Chondrocyte (in vitro differentiated cells): ENCODE measurements around the gene LENG9. TPM values are rescaled to one million over a fixed set of nuclear protein-coding genes. Genes with fewer than 3 reads are reported as not detected.

ENCODE experiments used
- DNase-seq: peaks from one replicate; pipeline ENCODE4 v3.0.0; 2021; ENCODE audit warnings: mixed read lengths, low spot score
- H3K27ac Mint-ChIP-seq: one replicate; pipeline ENCODE4 v1.8.0; 2021; ENCODE audit warnings: mild to moderate bottlenecking, moderate library complexity, mixed read lengths; ENCODE audit not compliant: unreplicated experiment
- H3K27me3 Mint-ChIP-seq: 2 replicates; pipeline ENCODE4 v1.8.0; 2021; ENCODE audit warnings: low read depth, mixed read lengths
- H3K36me3 Mint-ChIP-seq: 2 replicates; pipeline ENCODE4 v1.8.0; 2021; ENCODE audit warnings: low read depth, mixed read lengths
- H3K4me1 Mint-ChIP-seq: 2 replicates; pipeline ENCODE4 v1.8.0; 2021; ENCODE audit warnings: low read depth, mild to moderate bottlenecking, mixed read lengths
- H3K4me3 Mint-ChIP-seq: one replicate; pipeline ENCODE4 v1.8.0; 2021; ENCODE audit warnings: mild to moderate bottlenecking, moderate library complexity, mixed read lengths; ENCODE audit not compliant: unreplicated experiment
- H3K9me3 Mint-ChIP-seq: 2 replicates; pipeline ENCODE4 v1.8.0; 2021; ENCODE audit warnings: low read depth, mixed read lengths
- CTCF ChIP-seq: fragments of 200-600 bp; sonication (generic); IDR thresholded peaks from 2 replicates; pipeline ENCODE4 v1.5.0; 2021; ENCODE audit warnings: antibody characterized with exemption, mild to moderate bottlenecking, moderate library complexity
- total RNA-seq: library from RNA; stranded (reverse); gene quantifications from 3 replicates; pipeline ENCODE4 v1.2.1, GENCODE V29; 2021

LENG9 gene
- total RNA-seq, 1 donor from 2014 or later, result 13.2 TPM

GRCh38 chr19:54454781-54455675 lies 8.6 kb downstream of the LENG9 start:
- no peak overlapping the region for H3K4me3 Mint-ChIP-seq
- no peak overlapping the region for H3K27ac Mint-ChIP-seq
- no peak for TF ChIP-seq CTCF
- H3K36me3 Mint-ChIP-seq, result peaks cover 40% of the 10 kb centered on the region
- no peaks in the 10 kb centered on the region for H3K27me3 Mint-ChIP-seq
- peaks cover 37% of the 10 kb centered on the region for H3K4me1 Mint-ChIP-seq
- DNase-seq, result peak; percentile 90
- H3K9me3 Mint-ChIP-seq, result no peaks in the 10 kb centered on the region

GRCh38 chr19:54453921-54454780 lies 9.4 kb downstream of the LENG9 start:
- Mint-ChIP-seq H3K9me3 (no peaks in the 10 kb centered on the region), H3K4me1 (peaks cover 34% of the 10 kb centered on the region), H3K27me3 (no peaks in the 10 kb centered on the region), H3K27ac (no peak overlapping the region), H3K4me3 (no peak overlapping the region), H3K36me3 (peaks cover 38% of the 10 kb centered on the region)
- DNase-seq, result peak; percentile 58
- no peak for TF ChIP-seq CTCF

DNA sequence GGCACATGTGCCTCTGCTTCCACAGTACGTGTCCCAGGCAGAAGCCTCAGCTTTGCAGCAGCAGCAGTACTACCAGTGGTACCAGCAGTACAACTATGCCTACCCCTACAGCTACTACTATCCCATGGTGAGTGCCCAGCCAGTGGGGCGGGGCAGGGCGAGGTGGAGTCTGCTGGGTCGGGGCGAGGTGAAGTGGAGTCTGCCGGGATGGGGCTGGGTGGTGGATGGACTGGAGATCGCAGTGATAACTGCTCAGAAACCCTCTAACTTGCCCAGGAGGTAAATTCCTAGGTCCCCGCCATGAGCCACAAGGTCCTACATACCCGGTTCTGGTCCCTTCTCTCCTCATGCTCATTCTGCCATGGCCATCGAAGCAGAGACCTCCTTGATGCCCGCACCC lies 11.0 kb downstream of the LENG9 start:
- H3K4me3 Mint-ChIP-seq, result no peak overlapping the region

DNA sequence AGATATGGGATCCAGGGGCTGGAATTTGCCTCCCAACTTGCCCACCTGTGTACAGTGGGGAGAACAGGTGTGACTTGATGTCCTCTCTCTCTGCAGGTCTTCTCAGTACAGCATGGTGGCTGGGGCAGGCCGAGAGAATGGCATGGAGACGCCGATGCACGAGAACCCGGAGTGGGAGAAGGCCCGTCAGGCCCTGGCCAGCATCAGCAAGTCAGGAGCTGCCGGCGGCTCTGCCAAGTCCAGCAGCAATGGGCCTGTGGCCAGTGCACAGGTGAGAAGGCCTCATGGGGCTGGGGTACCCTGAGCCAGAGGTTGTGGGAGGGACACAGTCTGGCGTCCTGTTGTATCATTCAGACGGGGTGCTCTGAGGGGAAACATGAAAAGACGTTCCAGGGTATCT lies 11.6 kb downstream of the LENG9 start:
- H3K4me3 Mint-ChIP-seq, result no peak overlapping the region
- no peak overlapping the region for H3K27ac Mint-ChIP-seq
- H3K9me3 Mint-ChIP-seq, result no peaks in the 10 kb centered on the region
- no peak for TF ChIP-seq CTCF
- peak; percentile 84 for DNase-seq
- H3K36me3 Mint-ChIP-seq, result peaks cover 25% of the 10 kb centered on the region
- H3K4me1 Mint-ChIP-seq, result peaks cover 37% of the 10 kb centered on the region
- no peaks in the 10 kb centered on the region for H3K27me3 Mint-ChIP-seq

More for the DNA sequence above, 11.0 kb downstream of the LENG9 start:
- peak; percentile 75 for DNase-seq
- no peaks in the 10 kb centered on the region for H3K27me3 Mint-ChIP-seq
- TF ChIP-seq CTCF, result no peak
- H3K27ac Mint-ChIP-seq, result no peak overlapping the region
- H3K4me1 Mint-ChIP-seq, result peaks cover 31% of the 10 kb centered on the region
- peaks cover 26% of the 10 kb centered on the region for H3K36me3 Mint-ChIP-seq
- no peaks in the 10 kb centered on the region for H3K9me3 Mint-ChIP-seq

GRCh38 chr19:54451331-54451871 lies 12.2 kb downstream of the LENG9 start:
- Mint-ChIP-seq H3K9me3 (no peaks in the 10 kb centered on the region), H3K27me3 (no peaks in the 10 kb centered on the region), H3K36me3 (peaks cover 25% of the 10 kb centered on the region), H3K4me1 (peaks cover 41% of the 10 kb centered on the region), H3K27ac (peak overlapping the region; percentile 81), H3K4me3 (peak overlapping the region; percentile 100)
- TF ChIP-seq CTCF, result no peak
- peak; percentile 81 for DNase-seq
